ENCODE results near the gene DDTL.
"Not testable (repeated sequence)": the region's sequence is repeated elsewhere in the genome, so short reads cannot be mapped to it uniquely, and the experiment has no call there.

DDTL gene

GRCh38 chr22:23970816-23971486, 4.3 kb downstream of the DDTL start:
- no peak for DNase-seq

DNA sequence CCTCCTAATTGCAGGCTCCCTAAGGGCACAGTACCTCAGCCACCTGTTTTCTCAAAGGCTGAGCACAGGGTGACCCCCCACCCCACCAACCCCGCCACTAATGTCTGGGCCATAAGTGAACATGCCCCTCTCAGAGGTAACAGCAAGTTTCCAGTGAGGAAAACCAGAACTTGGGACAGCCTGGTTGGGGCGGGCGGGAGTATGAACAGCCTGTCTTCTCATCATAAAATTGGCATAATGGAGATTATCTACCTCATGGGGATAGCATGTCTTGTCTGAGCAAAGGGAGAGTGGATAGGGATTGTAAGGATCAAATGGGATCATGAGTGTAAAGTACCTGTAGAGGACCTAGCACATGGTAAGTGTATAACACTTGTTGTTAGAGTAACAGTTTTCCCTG, 5.2 kb downstream of the DDTL start:
- not testable (repeated sequence) for DNase-seq

- DNase-seq = not testable (repeated sequence)
Measured at GRCh38 chr22:23974345-23974744, 7.7 kb downstream of the DDTL start, which contains the start of gene DDT. Gene DDT, minus strand, starts transcription at chr22:23974441. Its CDS starts 27 bp downstream, at chr22:23974414.

- not testable (repeated sequence) for DNase-seq
Measured at GRCh38 chr22:23974836-23975352, 8.2 kb downstream of the DDTL start.

DNA sequence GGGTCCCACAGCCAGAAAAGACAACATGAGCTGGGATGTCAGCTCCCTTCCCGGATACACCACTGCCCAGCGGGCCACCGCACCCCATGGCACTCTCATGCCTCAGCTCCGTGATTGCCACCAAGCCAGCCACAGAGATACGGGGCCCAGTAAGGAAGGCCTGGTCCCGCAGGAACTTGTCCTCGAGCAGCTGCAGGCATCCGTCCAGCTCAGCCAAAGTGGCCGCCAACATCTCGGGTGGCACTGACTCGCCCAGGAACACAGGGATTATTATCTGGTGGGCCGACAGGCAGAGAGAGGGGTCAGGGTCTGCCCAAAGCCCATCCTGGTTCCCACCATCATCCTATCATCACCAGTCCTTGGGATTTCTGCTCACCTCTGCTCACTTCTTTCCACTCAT, 10.6 kb downstream of the DDTL start:
- not testable (repeated sequence) for DNase-seq

- DNase-seq = not testable (repeated sequence)
Measured at GRCh38 chr22:23979557-23980240, 13.0 kb downstream of the DDTL start, which contains the start of gene GSTT2. Gene GSTT2, plus strand, starts transcription at chr22:23980134.

- DNase-seq = not testable (repeated sequence)
Measured at GRCh38 chr22:23980567-23980966, 13.9 kb downstream of the DDTL start.

GRCh38 chr22:23984430-23984829, 17.7 kb downstream of the DDTL start:
- DNase-seq = peak; percentile 11

- DNase-seq = not testable (repeated sequence)
Measured at GRCh38 chr22:23986089-23986488, 19.4 kb downstream of the DDTL start.

DNA sequence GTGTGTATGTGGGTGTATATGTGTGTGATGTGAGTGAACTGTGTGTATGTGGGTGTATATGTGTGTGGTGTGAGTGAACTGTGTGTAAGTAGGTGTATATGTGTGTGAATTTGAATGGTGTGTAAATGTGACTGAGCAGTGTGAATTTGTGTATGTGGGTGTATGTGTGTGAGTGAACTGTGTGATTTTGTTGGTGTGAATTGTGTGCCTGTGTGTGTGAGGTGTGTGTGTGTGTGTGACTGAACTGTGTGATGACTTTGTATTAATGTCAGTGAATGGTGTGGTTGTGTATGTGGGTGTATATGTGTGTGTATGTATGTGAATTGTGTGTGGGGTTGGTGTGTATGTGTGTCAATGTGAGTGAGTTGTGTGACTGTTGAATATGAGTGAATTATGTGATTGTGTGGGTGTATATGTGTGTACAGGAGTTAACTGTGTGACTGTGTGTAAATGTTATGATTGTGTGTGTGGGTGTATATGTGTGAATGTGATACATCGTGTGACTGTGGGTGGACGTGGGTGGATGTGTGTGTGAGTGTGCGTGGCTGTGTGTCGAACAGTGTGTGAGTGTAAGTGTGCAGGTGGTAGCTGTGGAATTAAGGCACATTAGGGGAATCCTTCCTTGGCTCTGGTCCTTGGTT, 20.0 kb downstream of the DDTL start:
- not testable (repeated sequence) for DNase-seq

DNA sequence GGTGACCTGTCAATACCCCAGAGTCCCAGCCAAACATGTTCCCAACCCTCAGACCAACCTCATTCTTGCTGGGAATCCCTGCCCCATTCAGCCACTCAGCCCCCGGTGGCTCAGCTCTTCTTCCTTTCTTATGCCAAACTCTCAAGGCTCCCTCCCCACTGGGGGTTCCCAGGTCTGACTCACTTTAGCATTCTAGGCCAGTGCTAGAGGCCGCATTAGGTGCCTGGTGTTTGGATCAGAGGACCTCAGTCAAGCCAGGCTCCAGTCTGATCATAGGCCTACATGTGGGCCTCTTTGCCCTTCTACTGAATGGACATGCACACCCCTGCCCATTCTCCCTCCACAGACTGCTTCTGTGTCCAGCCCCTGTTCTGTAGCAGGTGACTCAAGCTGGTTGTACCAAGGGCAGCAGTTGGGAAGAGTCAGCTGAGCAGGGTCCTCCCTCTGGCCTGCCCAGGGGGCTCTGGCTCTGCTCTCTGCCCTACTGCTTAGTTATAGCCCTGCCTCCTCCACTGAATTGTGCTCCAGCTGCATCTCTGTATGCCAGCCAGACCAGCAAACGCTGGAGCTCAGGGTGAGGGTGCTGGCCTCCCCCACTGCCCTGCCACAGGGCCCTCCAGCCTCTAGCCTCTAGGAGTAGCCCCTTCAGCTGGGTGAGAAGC, 23.0 kb downstream of the DDTL start:
- DNase-seq = not testable (repeated sequence)

- DNase-seq = not testable (repeated sequence)
Measured at GRCh38 chr22:23993080-23993479, 26.4 kb downstream of the DDTL start.

DNA sequence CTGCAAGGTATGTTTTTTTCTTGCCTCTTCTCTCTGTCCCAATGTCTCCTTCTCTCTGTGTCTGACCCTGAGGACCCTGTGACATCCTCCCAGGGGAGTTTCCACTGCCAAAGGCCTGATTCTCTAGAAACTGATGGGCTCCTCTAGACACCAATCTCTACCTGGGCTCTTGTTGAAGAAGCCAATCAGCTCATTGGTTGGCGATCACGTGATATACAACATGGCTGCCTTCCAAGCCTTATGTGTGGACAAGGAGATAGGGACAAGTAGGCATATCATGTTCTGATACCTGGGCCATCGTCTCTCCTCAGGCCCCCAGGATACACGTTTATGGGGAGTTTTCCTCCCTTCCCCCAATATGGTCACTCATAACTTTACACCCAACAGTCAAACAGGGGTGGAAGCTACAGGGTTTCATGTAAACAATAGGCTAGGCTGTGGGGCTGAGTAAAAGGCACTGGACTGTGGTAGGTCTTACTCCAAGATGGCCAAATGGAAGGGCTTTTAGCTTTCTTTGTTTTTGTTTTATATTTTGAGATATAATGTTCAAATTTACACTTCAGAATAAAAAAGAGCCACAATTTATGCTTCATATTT, 27.0 kb downstream of the DDTL start:
- not testable (repeated sequence) for DNase-seq

GRCh38 chr22:23997092-23997491, 30.4 kb downstream of the DDTL start:
- DNase-seq = no peak

- DNase-seq = not testable (repeated sequence)
Measured at GRCh38 chr22:23999779-24000178, 33.1 kb downstream of the DDTL start.

GRCh38 chr22:24001314-24001713, 34.6 kb downstream of the DDTL start:
- no peak for DNase-seq

DNA sequence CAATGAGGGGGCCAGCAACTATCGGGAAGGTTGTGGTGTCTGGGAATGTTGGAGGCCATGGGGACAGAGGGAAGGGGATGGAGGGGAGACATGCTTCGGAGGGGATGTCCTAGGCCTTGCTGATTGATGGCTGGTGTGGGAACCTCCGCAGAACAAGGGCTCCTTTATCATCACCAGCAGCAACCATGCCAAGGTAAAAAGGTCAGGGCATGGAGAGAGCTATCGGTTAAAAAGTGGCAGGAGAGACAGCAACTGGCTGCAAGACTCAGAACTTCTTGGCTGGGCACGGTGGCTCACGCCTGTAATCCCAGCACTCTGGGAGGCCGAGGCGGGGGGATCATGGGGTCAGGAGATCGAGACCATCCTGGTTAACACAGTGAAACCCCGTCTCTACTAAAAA, 35.6 kb downstream of the DDTL start:
- no peak for DNase-seq

DNA sequence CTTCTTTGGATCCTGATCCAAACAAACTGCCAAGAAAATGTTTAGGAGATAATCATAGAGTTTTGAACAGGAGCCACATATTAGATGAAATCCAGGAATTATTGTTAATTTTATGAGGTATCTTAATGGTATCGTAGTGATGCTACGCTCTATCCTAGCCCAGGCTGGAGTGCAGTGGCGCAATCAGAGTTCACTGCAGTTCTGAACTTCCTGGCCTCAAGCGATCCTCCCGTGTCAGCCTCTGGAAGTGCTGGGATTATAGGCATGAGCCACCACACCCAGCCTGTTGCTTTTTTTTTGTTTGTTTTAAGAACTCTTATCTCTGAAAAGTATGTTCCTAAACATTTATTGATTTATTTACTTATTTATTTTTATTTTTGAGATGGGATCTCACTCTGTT, 36.2 kb downstream of the DDTL start:
- no peak for DNase-seq

DNA sequence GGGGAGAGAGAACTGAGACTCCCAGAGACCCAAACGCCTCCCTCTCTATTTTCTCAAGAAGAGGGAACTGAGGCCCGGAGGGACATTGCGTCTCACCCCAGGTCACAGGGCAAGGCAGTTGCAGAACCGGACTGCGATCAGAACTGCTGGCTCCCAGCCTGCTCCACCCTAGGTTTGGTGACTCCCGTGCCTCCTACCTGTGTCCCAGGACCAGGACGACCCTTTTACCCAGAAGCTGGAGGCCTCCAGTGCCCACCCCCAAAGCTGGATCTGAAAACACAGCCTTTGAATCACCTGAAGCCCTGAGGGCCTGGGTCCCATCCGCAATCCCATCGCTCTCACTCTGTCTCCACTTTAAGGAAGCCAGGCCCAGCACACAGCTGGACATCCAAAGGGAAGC, 37.2 kb downstream of the DDTL start:
- no peak for DNase-seq

GRCh38 chr22:24005201-24005600, 38.5 kb downstream of the DDTL start, which contains the start of gene GSTT4:
Gene GSTT4, minus strand, starts transcription at chr22:24005453. Its CDS starts 97 bp downstream, at chr22:24005356.
- no peak for DNase-seq

GRCh38 chr22:24006207-24006913, 39.7 kb downstream of the DDTL start:
- no peak for DNase-seq

GRCh38 chr22:24006914-24007214, 40.2 kb downstream of the DDTL start:
- DNase-seq = no peak

Measured in NCI-H1694 (cell line).